Activated T-cell treated with anti-CD3 and anti-CD28 coated beads for 48 hours (primary cell): ENCODE data around the gene HBA1.
"Not testable (repeated sequence)": the region's sequence is repeated elsewhere in the genome, so short reads cannot be mapped to it uniquely, and the experiment has no call there.

ENCODE experiments used
- DNase-seq: peaks from one replicate; pipeline ENCODE4 v3.0.0-alpha.2; 2020; ENCODE audit warnings: low read depth

Gene HBA1

DNA sequence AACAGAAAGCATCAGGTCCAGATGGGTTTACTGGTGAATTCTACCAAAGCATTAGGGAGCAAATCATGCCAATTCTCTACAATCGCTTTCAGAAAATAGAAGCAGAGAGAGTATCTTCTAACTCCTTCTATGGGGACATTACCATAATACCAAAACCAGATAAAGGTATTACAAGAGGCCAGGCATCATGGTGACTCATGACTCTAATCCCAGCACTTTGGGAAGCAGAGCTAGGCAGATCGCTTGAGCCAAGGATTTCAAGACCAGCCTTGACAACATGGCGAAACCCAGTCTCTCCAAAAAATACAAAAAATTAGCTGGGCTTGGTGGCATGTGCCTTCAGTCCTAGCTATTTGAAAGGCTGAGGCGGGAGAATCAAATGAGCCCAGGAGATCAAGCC is 26.8 kb downstream of the HBA1 start:
- DNase-seq = no peak

GRCh38 chr16:204046-204445 is 27.6 kb downstream of the HBA1 start:
- DNase-seq = not testable (repeated sequence)

- not testable (repeated sequence) for DNase-seq
Measured at GRCh38 chr16:209359-209758, 32.9 kb downstream of the HBA1 start.

- DNase-seq = not testable (repeated sequence)
Measured at GRCh38 chr16:211631-212180, 35.2 kb downstream of the HBA1 start.

DNA sequence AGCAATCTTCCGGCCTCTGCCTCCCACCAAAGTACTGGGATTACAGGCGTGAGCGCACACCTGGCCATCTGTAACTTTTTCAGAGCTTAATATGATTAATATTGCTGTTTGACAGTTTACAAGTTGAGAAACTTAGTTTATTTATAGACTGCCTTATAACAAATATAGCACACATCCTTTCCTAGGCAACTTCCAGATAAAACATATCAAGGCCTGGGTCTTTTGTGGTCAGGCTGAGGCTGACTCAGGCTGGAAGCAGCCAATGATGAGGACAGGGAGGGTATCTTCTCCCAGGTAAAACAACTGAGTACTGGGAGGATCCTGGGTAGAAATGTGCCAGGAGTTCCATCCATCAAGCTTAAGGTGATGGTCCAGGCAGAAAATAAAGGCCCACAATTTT is 36.5 kb downstream of the HBA1 start:
- DNase-seq = no peak

DNA sequence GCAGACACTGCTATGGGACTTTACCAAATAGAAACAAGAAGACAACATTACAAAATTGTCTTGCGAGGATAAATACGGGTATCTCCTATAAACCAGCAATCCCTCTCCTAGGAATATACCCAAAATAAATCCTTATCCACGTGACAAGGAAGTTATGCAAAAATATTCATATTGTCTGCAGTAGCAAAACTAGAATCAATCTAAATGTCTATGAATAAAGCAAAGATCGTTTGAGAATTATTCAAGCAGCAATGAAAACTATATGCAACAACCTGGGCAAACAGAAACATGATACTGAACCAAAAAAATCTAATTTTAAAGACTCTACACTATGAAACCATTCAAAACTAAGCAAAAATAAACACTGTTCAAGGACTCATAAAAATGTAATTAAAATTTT is 43.5 kb downstream of the HBA1 start:
- no peak for DNase-seq
